ENCODE results near the gene PDC. TPM values are rescaled to one million over a fixed set of nuclear protein-coding genes. Genes with fewer than 3 reads are reported as not detected.
"Not testable (repeated sequence)": the region's sequence is repeated elsewhere in the genome, so short reads cannot be mapped to it uniquely, and the experiment has no call there.

Gene PDC
- total RNA-seq, 1 donor from 2014 or later = not detected

DNA sequence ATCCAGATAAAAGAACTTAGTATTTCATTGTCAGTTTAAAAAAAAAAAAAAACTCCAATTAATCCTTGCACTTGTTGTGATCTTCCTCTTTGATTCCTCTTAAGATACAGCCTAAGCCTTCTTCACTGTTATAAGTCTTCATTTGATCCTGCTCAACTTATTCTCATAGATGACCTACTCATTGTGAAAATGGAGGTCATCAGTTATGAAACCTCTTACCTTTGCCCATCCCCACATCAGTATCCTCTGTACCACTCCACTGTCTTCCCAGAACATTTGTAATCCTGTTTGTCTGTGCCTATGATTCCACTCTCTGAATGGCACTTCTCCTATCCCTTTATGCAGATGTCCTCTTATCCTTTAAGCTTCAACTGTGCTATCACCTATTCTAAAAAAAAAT, 57.3 kb downstream of the PDC start:
- DNase-seq (ENCODE audit: low read depth in 2 of 2) = no peak

DNA sequence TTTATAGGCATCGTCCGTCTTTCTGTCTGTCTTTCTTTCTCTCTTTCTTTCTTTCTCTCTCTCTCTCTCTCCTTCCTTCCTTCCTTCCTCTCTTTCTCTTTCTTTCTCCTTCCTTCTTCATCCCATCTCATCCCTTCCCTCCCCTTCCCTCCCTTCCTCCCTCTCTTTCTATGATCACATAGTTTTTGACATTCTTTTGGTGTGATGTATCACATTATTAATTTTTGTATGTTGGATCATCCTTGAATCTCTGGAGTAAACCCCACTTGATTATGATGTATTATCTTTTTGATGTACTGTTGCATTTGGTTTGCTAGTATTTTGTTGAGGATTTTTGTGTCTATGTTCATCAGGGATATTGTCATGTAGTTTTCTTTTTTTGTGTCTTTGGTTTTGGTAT, 59.5 kb downstream of the PDC start:
- DNase-seq (ENCODE audit: low read depth in 2 of 2) = not testable (repeated sequence)

Other genes starting within 250 kb of the PDC start
- gene PRG4, start 164.8 kb downstream of the PDC start, total RNA-seq = not detected in 2 replicates
- gene TPR, start 85.9 kb downstream of the PDC start, total RNA-seq = 66.5 and 74.1 TPM in 2 replicates
- gene ODR4, start 85.3 kb downstream of the PDC start, total RNA-seq = 10.5 and 13.5 TPM in 2 replicates
- gene PTGS2, start 219.3 kb upstream of the PDC start, total RNA-seq = 2.2 and 19.5 TPM in 2 replicates

All from dermis microvascular lymphatic vessel endothelial cell (primary cell).